ENCODE measurements around the gene DICER1. TPM values are rescaled to one million over a fixed set of nuclear protein-coding genes. Genes with fewer than 3 reads are reported as not detected.
A peak's percentile ranks its signal among the peaks of the same experiment; 100 is the strongest.

Gene DICER1
- total and polyA plus RNA-seq, 9 of the 15 experiments (the other 6 are each of a cell fraction or from before 2014, with no cell fraction given), result 2.5 to 23.2 (median 12.4) TPM

DNA sequence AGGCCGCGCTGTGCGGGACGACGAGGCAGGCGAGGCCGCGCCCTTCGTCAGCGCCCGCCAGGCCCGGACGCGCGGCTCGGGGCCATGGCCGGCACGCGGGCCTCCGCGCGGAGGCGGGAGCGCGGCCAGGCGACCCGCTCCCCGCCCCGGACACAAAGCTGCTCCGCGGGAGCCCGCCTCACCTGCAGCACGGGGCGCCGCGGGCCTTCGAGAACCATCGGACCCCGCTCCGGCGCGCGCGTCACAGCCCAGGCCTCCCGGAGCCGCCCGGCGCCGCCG lies 342 bp downstream of the DICER1 start:
- BruUV-seq (replicated peaks), result no TSS peak
- peak overlapping the region; percentile 70 for H2AFZ ChIP-seq (ENCODE audit: low read depth, low read length)
- peak overlapping the region; percentile 69; the same call in 1 of the 2 replicates for H3K4me2 ChIP-seq (ENCODE audit: insufficient read depth, low read length)
- peaks cover 32% of the 10 kb centered on the region for H3K79me2 ChIP-seq (ENCODE audit: control insufficient read depth, insufficient read depth, low read length)
- no peaks in the 10 kb centered on the region for H3K9me3 ChIP-seq (replicated peaks; ENCODE audit: control insufficient read depth, insufficient read depth, low read depth, low read length)
- H3K4me3 ChIP-seq, result peak overlapping the region; percentile 53
- no peaks in the 10 kb centered on the region for H3K9me1 ChIP-seq (ENCODE audit: control insufficient read depth, insufficient read depth, low read length)
- intact Hi-C loops (cut with micrococcal nuclease) (no loop called here), in situ Hi-C loops (cut with MboI) (no loop called here)
- ATAC-seq, result peak; percentile 53
- ChIA-PET POLR2A (interaction anchor here (0.6 to 1.9 kb wide), 5 partner anchors 13 to 321 kb away, joined by 4 read pairs; no protein-coding TSS in a partner anchor), CTCF (ENCODE audit: low intra/inter-chr PET ratio) (interaction anchor here (0.6 kb wide), 1 partner anchor 1746 kb away, joined by 4 read pairs; no protein-coding TSS in a partner anchor)
- H3K9ac ChIP-seq (ENCODE audit: insufficient read depth in 1 of 2, low read depth in 2 of 2, low read length in 2 of 2), result peak overlapping the region; percentile 84 to 85; a peak in 3 of 4 replicates
- H3K27ac ChIP-seq (ENCODE audit: extremely low read depth, low read depth, low read length), result peak overlapping the region; percentile 67; the same call in 2 of the 3 replicates
- H4K20me1 ChIP-seq (replicated peaks; ENCODE audit: control insufficient read depth, insufficient read depth, low read length), result no peaks in the 10 kb centered on the region
- WGBS (ENCODE audit: insufficient coverage, low coverage, missing lambda C conversion rate), result 0% methylated on average over 6 of the region's 50 CpGs
- no peaks in the 10 kb centered on the region for H3K27me3 ChIP-seq (ENCODE audit: control insufficient read depth in 2 of 2, insufficient read depth in 2 of 2, low read length in 2 of 2)
- peaks cover 11 to 17% of the 10 kb centered on the region in 2 experiments; a peak in 3 of 5 replicates for H3K4me1 ChIP-seq (replicated peaks in 1 of 2; ENCODE audit: control insufficient read depth in 2 of 2, insufficient read depth in 2 of 2, low read length in 2 of 2)
- FAIRE-seq, result no peak
- DNase-seq (ENCODE audit: extremely low read depth in 1 of 4, low spot score in 3 of 4), result peak in 1 of 4 experiments; percentile 36
- H3K36me3 ChIP-seq (ENCODE audit: control insufficient read depth, insufficient read depth, low read length), result no peaks in the 10 kb centered on the region
- TF ChIP-seq TEAD1 (CRISPR knock-in tag; IDR thresholded peaks at IDR 0.05) (0 out of 4 replicates have a peak, but pooled peaks of 1 of the 2 experiments have one; percentile 28), SMARCC2 (IDR thresholded peaks at IDR 0.05; ENCODE audit: low read depth) (no peak), PHF8 (IDR thresholded peaks at IDR 0.05; ENCODE audit: borderline replicate concordance, low read length) (peak; percentile 64; the same call in 1 of the 2 replicates), HLTF (IDR thresholded peaks at IDR 0.05) (no peak), RBBP5 (IDR thresholded peaks at IDR 0.05; ENCODE audit: borderline replicate concordance, insufficient read depth, low read length, poor library complexity, severe bottlenecking) (peak; percentile 77)
- TF ChIP-seq, protein P1, sequence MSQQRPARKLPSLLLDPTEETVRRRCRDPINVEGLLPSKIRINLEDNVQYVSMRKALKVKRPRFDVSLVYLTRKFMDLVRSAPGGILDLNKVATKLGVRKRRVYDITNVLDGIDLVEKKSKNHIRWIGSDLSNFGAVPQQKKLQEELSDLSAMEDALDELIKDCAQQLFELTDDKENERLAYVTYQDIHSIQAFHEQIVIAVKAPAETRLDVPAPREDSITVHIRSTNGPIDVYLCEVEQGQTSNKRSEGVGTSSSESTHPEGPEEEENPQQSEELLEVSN (IDR thresholded peaks at IDR 0.05; ENCODE audit: borderline replicate concordance in 1 of 2, extremely low read depth in 1 of 2, insufficient read depth in 1 of 2, insufficient read length in 1 of 2, low read depth in 1 of 2, low read length in 1 of 2, poor library complexity in 1 of 2, severe bottlenecking in 1 of 2), result peak; percentile 86 to 97
- TF ChIP-seq, protein P2, sequence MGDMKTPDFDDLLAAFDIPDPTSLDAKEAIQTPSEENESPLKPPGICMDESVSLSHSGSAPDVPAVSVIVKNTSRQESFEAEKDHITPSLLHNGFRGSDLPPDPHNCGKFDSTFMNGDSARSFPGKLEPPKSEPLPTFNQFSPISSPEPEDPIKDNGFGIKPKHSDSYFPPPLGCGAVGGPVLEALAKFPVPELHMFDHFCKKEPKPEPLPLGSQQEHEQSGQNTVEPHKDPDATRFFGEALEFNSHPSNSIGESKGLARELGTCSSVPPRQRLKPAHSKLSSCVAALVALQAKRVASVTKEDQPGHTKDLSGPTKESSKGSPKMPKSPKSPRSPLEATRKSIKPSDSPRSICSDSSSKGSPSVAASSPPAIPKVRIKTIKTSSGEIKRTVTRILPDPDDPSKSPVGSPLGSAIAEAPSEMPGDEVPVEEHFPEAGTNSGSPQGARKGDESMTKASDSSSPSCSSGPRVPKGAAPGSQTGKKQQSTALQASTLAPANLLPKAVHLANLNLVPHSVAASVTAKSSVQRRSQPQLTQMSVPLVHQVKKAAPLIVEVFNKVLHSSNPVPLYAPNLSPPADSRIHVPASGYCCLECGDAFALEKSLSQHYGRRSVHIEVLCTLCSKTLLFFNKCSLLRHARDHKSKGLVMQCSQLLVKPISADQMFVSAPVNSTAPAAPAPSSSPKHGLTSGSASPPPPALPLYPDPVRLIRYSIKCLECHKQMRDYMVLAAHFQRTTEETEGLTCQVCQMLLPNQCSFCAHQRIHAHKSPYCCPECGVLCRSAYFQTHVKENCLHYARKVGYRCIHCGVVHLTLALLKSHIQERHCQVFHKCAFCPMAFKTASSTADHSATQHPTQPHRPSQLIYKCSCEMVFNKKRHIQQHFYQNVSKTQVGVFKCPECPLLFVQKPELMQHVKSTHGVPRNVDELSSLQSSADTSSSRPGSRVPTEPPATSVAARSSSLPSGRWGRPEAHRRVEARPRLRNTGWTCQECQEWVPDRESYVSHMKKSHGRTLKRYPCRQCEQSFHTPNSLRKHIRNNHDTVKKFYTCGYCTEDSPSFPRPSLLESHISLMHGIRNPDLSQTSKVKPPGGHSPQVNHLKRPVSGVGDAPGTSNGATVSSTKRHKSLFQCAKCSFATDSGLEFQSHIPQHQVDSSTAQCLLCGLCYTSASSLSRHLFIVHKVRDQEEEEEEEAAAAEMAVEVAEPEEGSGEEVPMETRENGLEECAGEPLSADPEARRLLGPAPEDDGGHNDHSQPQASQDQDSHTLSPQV (IDR thresholded peaks at IDR 0.05), result peak; percentile 32; the same call in 1 of the 2 replicates
- TF ChIP-seq, protein P3, sequence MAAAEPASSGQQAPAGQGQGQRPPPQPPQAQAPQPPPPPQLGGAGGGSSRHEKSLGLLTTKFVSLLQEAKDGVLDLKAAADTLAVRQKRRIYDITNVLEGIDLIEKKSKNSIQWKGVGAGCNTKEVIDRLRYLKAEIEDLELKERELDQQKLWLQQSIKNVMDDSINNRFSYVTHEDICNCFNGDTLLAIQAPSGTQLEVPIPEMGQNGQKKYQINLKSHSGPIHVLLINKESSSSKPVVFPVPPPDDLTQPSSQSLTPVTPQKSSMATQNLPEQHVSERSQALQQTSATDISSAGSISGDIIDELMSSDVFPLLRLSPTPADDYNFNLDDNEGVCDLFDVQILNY (CRISPR knock-in tag; IDR thresholded peaks at IDR 0.05), result no peak

Measured in K562 (cell line).